BE2C (cell line): ENCODE data around the gene SLC17A3. TPM values are rescaled to one million over a fixed set of nuclear protein-coding genes. Genes with fewer than 3 reads are reported as not detected.

Experiments
- DNase-seq: peaks from one replicate; pipeline ENCODE4 v3.0.0-alpha.2; 2020
- H3K27me3 ChIP-seq: fragments of 250-450 bp; sonication (Bioruptor Pico); 2 replicates; pipeline ENCODE4 v1.5.1; 2020; ENCODE audit warnings: mild to moderate bottlenecking
- H3K36me3 ChIP-seq: fragments of 250-450 bp; sonication (Bioruptor Pico); 2 replicates; pipeline ENCODE4 v1.5.1; 2020; ENCODE audit warnings: mild to moderate bottlenecking
- H3K4me1 ChIP-seq: fragments of 250-450 bp; sonication (Bioruptor Pico); 2 replicates; pipeline ENCODE4 v1.5.1; 2020
- H3K4me3 ChIP-seq: 2 replicates; pipeline ENCODE4 v1.5.1; 2011; ENCODE audit warnings: low read depth, low read length
- H3K9me3 ChIP-seq: fragments of 250-450 bp; sonication (Bioruptor Pico); 2 replicates; pipeline ENCODE4 v1.5.1; 2020
- polyA plus RNA-seq: library from polyadenylated mRNA; unstranded; fragments of >200 nt; gene quantifications from one replicate; pipeline ENCODE4 v1.2.1, GENCODE V29; 2012; ENCODE audit warnings: low read depth, missing spikeins; ENCODE audit not compliant: insufficient read length, insufficient read depth
- TF ChIP-seq, protein P1 (sequence below): IDR thresholded peaks from 2 replicates; pipeline ENCODE4 v1.5.1; 2012; ENCODE audit warnings: mild to moderate bottlenecking, low read depth, low read length

The SLC17A3 gene, protein sequence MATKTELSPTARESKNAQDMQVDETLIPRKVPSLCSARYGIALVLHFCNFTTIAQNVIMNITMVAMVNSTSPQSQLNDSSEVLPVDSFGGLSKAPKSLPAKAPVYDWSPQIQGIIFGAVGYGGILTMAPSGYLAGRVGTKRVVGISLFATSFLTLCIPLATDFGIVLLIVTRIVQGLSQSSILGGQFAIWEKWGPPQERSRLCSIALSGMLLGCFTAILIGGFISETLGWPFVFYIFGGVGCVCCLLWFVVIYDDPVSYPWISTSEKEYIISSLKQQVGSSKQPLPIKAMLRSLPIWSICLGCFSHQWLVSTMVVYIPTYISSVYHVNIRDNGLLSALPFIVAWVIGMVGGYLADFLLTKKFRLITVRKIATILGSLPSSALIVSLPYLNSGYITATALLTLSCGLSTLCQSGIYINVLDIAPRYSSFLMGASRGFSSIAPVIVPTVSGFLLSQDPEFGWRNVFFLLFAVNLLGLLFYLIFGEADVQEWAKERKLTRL
- polyA plus RNA-seq: not detected

DNA sequence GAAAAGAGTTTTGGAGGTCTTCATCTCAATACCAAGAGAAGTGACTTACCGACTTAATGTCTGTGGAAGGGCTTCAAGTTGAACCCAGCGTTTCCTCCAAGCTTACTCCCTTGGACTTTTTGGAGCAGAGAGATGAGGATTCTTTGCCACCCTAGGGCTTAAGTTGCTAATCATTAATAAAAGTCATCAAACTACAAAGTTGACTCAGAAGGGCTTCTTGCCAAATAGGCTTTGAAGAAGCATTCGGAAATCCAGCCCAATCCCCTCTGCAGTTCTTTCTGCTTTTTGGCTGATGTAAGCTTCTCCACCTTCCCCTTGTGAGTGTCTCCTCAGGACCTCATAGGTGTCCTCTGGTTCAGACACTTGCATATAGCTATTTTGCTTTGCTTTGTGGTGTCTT, at the start of gene SLC17A3:
TSS of gene SLC17A3 (minus strand) at position 126 of the 400 bp plus-strand sequence. CDS start 5,856 bp downstream, outside the sequence.
- Histone ChIP-seq H3K36me3 (no peaks in the 10 kb centered on the region), H3K27me3 (no peaks in the 10 kb centered on the region), H3K9me3 (no peaks in the 10 kb centered on the region), H3K4me3 (no peak within 1 kb of the TSS), H3K4me1 (no peaks in the 10 kb centered on the region)
- TF ChIP-seq, protein P1, sequence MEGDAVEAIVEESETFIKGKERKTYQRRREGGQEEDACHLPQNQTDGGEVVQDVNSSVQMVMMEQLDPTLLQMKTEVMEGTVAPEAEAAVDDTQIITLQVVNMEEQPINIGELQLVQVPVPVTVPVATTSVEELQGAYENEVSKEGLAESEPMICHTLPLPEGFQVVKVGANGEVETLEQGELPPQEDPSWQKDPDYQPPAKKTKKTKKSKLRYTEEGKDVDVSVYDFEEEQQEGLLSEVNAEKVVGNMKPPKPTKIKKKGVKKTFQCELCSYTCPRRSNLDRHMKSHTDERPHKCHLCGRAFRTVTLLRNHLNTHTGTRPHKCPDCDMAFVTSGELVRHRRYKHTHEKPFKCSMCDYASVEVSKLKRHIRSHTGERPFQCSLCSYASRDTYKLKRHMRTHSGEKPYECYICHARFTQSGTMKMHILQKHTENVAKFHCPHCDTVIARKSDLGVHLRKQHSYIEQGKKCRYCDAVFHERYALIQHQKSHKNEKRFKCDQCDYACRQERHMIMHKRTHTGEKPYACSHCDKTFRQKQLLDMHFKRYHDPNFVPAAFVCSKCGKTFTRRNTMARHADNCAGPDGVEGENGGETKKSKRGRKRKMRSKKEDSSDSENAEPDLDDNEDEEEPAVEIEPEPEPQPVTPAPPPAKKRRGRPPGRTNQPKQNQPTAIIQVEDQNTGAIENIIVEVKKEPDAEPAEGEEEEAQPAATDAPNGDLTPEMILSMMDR: no peak
- no peak for DNase-seq

DNA sequence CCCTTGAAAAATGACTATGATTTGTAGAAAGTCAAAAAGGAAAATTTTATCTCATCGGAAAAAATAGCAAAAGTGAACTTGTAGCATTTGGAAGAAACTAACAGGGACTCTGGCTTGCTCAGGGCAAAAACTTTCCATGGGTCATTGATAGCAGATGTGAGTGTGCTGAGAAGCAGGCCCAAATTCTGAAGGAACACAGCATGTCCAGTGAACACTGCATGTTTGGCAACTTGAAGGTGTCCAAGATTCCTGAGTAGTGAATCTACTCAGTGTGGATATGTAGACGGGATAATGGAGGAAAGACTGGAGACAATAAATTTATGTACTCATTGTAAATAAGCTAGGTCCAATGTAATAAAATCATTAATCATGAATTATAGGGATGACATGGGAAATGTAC, 48.3 kb upstream of the SLC17A3 start:
- H3K4me3 ChIP-seq: no peak overlapping the region
- H3K27me3 ChIP-seq: no peaks in the 10 kb centered on the region
- H3K9me3 ChIP-seq: no peaks in the 10 kb centered on the region
- H3K36me3 ChIP-seq: no peaks in the 10 kb centered on the region
- TF ChIP-seq, protein P1: no peak
- H3K4me1 ChIP-seq: peaks cover 4% of the 10 kb centered on the region; the same call in 1 of the 2 replicates
- no peak for DNase-seq

DNA sequence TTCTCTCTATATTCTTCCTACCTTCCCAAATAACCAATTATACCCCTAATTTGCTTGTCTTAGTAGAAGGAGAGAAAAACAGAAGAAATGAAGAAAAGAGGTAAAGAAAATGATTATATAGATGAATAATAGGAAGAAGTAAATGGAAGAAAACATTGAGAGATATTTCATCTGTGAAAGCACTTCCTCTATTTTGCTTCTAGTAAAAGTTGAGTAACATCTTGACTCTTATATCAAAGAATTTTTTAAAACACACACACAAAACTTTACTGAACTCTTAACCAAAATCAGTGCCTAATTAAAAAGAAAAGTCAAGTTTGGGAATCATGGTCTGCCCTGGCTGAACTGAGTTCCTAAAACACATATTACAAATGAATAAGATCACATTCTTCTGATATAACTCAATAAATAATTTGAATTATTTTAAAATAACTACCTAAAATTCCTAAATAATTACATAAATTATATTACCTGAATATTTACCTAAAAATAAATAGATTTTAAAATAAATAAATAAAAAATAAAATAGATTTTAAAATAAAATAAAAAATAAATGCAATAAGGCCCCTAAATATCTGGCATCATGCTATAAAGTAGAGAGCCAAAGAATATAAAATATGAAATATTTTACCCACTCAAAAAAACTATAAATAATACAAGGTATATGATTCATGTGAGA, 47.6 kb upstream of the SLC17A3 start:
- no peaks in the 10 kb centered on the region for H3K9me3 ChIP-seq
- no peak for DNase-seq

DNA sequence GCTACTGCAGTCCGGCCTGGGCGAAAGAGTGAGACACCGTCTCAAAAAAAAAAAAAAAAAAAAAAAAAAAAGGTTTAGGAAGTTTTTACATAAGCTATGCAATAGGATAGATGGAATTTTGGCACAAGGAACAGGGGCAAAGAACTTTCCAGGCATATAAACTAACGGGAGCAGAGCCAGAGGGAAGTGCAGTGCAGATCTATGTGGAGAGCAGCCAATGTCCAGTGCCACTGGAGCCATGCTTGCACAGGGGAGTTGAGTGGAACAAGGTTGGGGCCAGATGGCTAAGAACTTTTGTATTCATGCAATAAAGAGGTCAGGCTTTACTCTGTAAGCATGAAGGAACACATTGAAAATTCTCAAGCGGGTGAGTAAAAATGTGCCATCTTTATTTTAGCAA, 45.6 kb upstream of the SLC17A3 start:
- no peaks in the 10 kb centered on the region for H3K4me1 ChIP-seq
- H3K4me3 ChIP-seq: no peak overlapping the region
- no peaks in the 10 kb centered on the region for H3K9me3 ChIP-seq
- DNase-seq: no peak
- no peaks in the 10 kb centered on the region for H3K36me3 ChIP-seq
- TF ChIP-seq, protein P1: no peak
- no peaks in the 10 kb centered on the region for H3K27me3 ChIP-seq

More for the DNA sequence above, 47.6 kb upstream of the SLC17A3 start:
- TF ChIP-seq, protein P1: no peak
- no peaks in the 10 kb centered on the region for H3K27me3 ChIP-seq
- no peaks in the 10 kb centered on the region for H3K36me3 ChIP-seq
- peaks cover 4% of the 10 kb centered on the region; the same call in 1 of the 2 replicates for H3K4me1 ChIP-seq
- no peak overlapping the region for H3K4me3 ChIP-seq

DNA sequence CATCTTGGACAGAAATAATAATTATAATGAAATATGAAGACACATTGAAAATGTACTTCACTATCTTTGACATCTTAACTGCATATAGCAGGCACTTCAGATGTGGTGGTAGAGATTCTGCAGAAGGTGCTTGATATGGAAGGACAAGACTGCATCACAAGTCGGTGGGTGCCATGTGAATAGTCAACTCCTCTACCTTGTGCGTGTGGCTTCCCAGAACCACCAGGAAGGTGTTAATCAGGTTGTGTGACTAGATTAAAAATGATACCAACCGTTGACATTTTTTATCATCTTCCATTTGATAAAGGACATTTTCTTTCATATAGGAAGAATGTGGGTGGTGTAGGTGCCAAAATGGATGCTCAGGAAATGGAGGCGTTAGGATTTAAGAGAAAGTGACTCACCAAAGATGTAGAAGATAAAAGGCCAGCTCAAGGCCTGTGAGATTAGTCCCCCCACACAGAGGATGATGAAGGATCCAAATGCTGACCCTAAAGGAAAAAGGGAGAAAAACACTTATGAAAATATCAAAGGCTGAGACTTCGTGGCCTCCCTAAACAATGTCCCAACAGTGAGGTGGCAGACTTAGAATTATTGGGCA, 44.1 kb upstream of the SLC17A3 start:
- DNase-seq: no peak
- Histone ChIP-seq H3K36me3 (no peaks in the 10 kb centered on the region), H3K4me1 (no peaks in the 10 kb centered on the region), H3K27me3 (no peaks in the 10 kb centered on the region), H3K9me3 (no peaks in the 10 kb centered on the region), H3K4me3 (no peak overlapping the region)
- TF ChIP-seq, protein P1: no peak
